Measurements from ENCODE around the gene ZBTB42. TPM values are rescaled to one million over a fixed set of nuclear protein-coding genes. Genes with fewer than 3 reads are reported as not detected.

ZBTB42 gene
- total RNA-seq, 1 experiment from 2014 or later, result 6.1 TPM

- H3T11ph ChIP-seq (ENCODE audit: low read length), result no peak overlapping the region
- no peaks in the 10 kb centered on the region for H3K36me3 Mint-ChIP-seq (ENCODE audit: insufficient read depth in 1 of 3, low read depth in 3 of 3)
- H3K27me3 Mint-ChIP-seq (ENCODE audit: low read depth), result peaks cover 91% of the 10 kb centered on the region
- no peak overlapping the region for H2BK20ac ChIP-seq (ENCODE audit: low read depth, low read length, poor library complexity, severe bottlenecking)
- no peaks in the 10 kb centered on the region for H3K9me3 Mint-ChIP-seq
- WGBS (ENCODE audit: extremely low coverage, insufficient read length, low lambda C conversion rate), result no CpG with 5 or more reads among the region's 69 CpGs
- H2BK5ac ChIP-seq (ENCODE audit: insufficient read length, low read length), result no peak overlapping the region
- no peak overlapping the region for H4K91ac ChIP-seq (ENCODE audit: insufficient read length, low read depth, low read length)
- H3K23me2 ChIP-seq (ENCODE audit: insufficient read length, low read depth, low read length, poor library complexity, severe bottlenecking), result peaks cover 14% of the 10 kb centered on the region
- no peaks in the 10 kb centered on the region for H3K79me1 ChIP-seq (ENCODE audit: insufficient read depth, low read depth, low read length, poor library complexity, severe bottlenecking)
- no peak overlapping the region for H4K5ac ChIP-seq (ENCODE audit: insufficient read length, low read depth, low read length)
- H2BK15ac ChIP-seq (ENCODE audit: low read depth, low read length), result no peak overlapping the region
- peaks cover 13 to 16% of the 10 kb centered on the region in 2 experiments for H3K4me1 Mint-ChIP-seq
- no peak overlapping the region for H2BK120ac ChIP-seq (ENCODE audit: low read depth, low read length, poor library complexity, severe bottlenecking)
- H3K27ac Mint-ChIP-seq, result peak overlapping the region in 1 of 3 experiments; percentile 95; a peak in 1 of 7 replicates
- no peak overlapping the region for H3K9ac ChIP-seq (ENCODE audit: extremely low read depth, insufficient read length, low read length)
- H3K56ac ChIP-seq (ENCODE audit: insufficient read length, low read depth, low read length), result no peak overlapping the region
- no peak overlapping the region for H2AK5ac ChIP-seq (ENCODE audit: insufficient read length, low read length)
- TF ChIP-seq, protein P1, sequence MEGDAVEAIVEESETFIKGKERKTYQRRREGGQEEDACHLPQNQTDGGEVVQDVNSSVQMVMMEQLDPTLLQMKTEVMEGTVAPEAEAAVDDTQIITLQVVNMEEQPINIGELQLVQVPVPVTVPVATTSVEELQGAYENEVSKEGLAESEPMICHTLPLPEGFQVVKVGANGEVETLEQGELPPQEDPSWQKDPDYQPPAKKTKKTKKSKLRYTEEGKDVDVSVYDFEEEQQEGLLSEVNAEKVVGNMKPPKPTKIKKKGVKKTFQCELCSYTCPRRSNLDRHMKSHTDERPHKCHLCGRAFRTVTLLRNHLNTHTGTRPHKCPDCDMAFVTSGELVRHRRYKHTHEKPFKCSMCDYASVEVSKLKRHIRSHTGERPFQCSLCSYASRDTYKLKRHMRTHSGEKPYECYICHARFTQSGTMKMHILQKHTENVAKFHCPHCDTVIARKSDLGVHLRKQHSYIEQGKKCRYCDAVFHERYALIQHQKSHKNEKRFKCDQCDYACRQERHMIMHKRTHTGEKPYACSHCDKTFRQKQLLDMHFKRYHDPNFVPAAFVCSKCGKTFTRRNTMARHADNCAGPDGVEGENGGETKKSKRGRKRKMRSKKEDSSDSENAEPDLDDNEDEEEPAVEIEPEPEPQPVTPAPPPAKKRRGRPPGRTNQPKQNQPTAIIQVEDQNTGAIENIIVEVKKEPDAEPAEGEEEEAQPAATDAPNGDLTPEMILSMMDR (conservative IDR thresholded peaks at IDR 0.05), result no peak
- no peak overlapping the region for H2AFZ ChIP-seq (ENCODE audit: low read length)
- DNase-seq, result peak; percentile 72
- H3K9me3 ChIP-seq (ENCODE audit: control insufficient read depth, low read depth, low read length), result no peaks in the 10 kb centered on the region
- H3K4ac ChIP-seq (ENCODE audit: low read depth, low read length), result no peak overlapping the region
- no peak overlapping the region for H2BK12ac ChIP-seq (ENCODE audit: insufficient read length, low read depth, low read length)
- H3K4me2 ChIP-seq (ENCODE audit: insufficient read depth, insufficient read length, low read length), result peak overlapping the region; percentile 51
- no peaks in the 10 kb centered on the region for H3K27me3 ChIP-seq (ENCODE audit: insufficient read depth, low read length)
- no peak overlapping the region for H3K27ac ChIP-seq (ENCODE audit: insufficient read length, low read depth, low read length)
- no peak overlapping the region for H4K8ac ChIP-seq (replicated peaks; ENCODE audit: insufficient read length, low read depth, low read length)
- no peaks in the 10 kb centered on the region for H3K79me2 ChIP-seq (ENCODE audit: insufficient read depth, low read length)
- peak overlapping the region; percentile 65 to 77 for H3K4me3 Mint-ChIP-seq
- no peaks in the 10 kb centered on the region for H3K4me1 ChIP-seq (ENCODE audit: insufficient read depth, low read length)
- H3K18ac ChIP-seq (ENCODE audit: insufficient read length, low read depth, low read length), result peak overlapping the region; percentile 51
- no peak overlapping the region for H3K23ac ChIP-seq (ENCODE audit: insufficient read length, low read depth, low read length)
- no peaks in the 10 kb centered on the region for H4K20me1 ChIP-seq (ENCODE audit: control insufficient read depth, insufficient read depth, insufficient read length)
- peak overlapping the region; percentile 68; the same call in 1 of the 2 replicates for H3K14ac ChIP-seq (ENCODE audit: insufficient read depth, low read length)
These were observed 42.8 kb downstream of the ZBTB42 start for GRCh38 chr14:104843442-104844305.
